Activated CD4-positive, alpha-beta memory T cell treated with anti-CD3 and anti-CD28 coated beads for 36 hours (primary cell): Measurements from ENCODE around the gene SHKBP1. TPM values are rescaled to one million over a fixed set of nuclear protein-coding genes. Genes with fewer than 3 reads are reported as not detected.
A peak's percentile ranks its signal among the peaks of the same experiment; 100 is the strongest.

Source experiments
- CTCF ChIA-PET: fragments of 350-600 bp; sonication (Branson Sonifier 250); formaldehyde crosslinking; loops from one replicate; lab custom pipeline; 2021; ENCODE audit warnings: antibody characterized with exemption, inconsistent platforms; lab: Charles Lee
- POLR2A ChIA-PET: fragments of 350-600 bp; sonication (Branson Sonifier 250); formaldehyde crosslinking; loops from one replicate; lab custom pipeline; 2021; ENCODE audit warnings: antibody characterized with exemption; lab: Charles Lee
- DNase-seq: peaks from one replicate; pipeline ENCODE4 v3.0.0-alpha.2; 2020
- H3K27ac Mint-ChIP-seq: one replicate; pipeline ENCODE4 v1.8.0; 2021; ENCODE audit warnings: mixed read lengths
- H3K27me3 Mint-ChIP-seq: one replicate; pipeline ENCODE4 v1.8.0; 2021; ENCODE audit warnings: mixed read lengths
- H3K36me3 Mint-ChIP-seq: one replicate; pipeline ENCODE4 v1.8.0; 2021; ENCODE audit warnings: mixed read lengths
- H3K4me1 Mint-ChIP-seq: one replicate; pipeline ENCODE4 v1.8.0; 2021; ENCODE audit warnings: low read depth, mixed read lengths
- H3K4me3 Mint-ChIP-seq: one replicate; pipeline ENCODE4 v1.8.0; 2021; ENCODE audit warnings: mild to moderate bottlenecking, mixed read lengths
- H3K9me3 Mint-ChIP-seq: one replicate; pipeline ENCODE4 v1.8.0; 2021; ENCODE audit warnings: mixed read lengths
- intact Hi-C: fragments of 100-400 bp; cut with micrococcal nuclease; formaldehyde crosslinking; loops from one replicate; pipeline ENCODE4 v1.15.1; 2023
- total RNA-seq, 2 experiments: library from RNA; stranded (reverse); gene quantifications; one replicate each; pipeline ENCODE4 v1.2.3, GENCODE V29; 2021

SHKBP1 gene
- total RNA-seq: 100 to 1,000 TPM; 112 to 126 TPM

DNA sequence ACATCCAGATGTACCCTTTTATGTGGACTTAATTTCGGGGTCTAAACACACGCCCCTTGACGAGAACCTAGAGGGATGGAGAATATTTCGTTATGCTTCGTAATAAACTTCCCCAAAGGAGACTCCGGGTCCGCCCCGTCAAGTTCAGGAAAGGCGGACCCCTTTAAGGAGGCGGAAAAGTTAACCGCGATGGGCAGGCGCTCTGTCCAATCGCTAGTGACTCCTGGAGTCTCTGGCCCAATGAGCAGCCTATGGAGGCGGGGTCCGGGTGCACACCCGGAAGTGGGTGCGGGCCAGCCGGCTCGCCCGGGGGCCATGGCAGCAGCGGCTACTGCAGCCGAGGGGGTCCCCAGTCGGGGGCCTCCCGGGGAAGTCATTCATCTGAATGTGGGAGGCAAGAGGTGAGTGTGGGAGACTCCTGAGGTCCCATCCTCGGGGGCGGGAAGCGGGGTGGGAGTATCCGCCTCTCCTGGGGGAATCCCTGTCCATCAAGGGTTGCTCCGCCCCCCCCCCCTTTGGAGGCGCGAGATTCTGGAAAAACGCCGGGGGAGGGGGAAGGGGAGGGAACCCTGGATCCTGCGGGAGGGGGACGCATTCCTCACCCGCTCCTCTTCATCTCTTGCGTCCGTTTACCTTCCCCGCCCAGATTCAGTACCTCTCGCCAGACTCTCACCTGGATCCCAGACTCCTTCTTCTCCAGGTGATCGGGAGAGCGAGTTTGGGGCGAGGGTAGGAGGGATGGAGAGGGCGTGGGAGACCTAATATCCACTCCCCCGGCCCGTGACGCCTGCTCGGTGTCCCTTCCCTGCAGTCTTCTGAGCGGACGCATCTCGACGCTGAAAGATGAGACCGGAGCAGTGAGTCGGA, at the start of gene SHKBP1:
Gene SHKBP1 (plus strand): TSS at position 289 of the 867 bp plus-strand sequence. CDS start 27 bp downstream, at position 316.
- H3K27me3 Mint-ChIP-seq: no peaks in the 10 kb centered on the region
- POLR2A ChIA-PET: no interaction called here
- H3K36me3 Mint-ChIP-seq: peaks cover 20% of the 10 kb centered on the region
- H3K4me1 Mint-ChIP-seq: peaks cover 16% of the 10 kb centered on the region
- H3K9me3 Mint-ChIP-seq: no peaks in the 10 kb centered on the region
- H3K27ac Mint-ChIP-seq: peak within 1 kb of the TSS; percentile 69
- H3K4me3 Mint-ChIP-seq: peak within 1 kb of the TSS; percentile 85
- CTCF ChIA-PET: no interaction called here
- DNase-seq: peak; percentile 96
- intact Hi-C loops: loop anchor here (1.0 to 2.0 kb wide), 2 partner anchors 28 to 229 kb away; partner anchors contain the start of genes C19orf47 and PLD3

DNA sequence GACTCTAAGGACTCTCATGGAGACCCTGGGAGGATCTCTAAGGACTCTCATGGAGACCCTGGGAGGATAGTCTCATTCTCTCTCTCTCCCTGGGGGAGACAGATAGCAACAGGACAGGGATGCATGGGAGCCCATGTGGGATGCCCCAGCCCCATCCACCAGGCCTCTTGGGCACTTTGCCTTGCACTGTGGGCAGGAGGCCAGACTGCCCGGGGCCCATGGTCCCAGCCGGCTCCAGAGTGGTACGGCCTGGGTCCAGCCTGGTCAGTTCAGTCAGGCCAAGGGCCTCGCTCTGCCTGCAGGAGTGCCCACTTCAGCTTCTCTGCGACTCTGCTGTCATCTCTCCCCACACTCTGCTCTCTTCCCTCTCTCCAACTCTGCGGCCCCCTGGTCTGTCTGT, 48.6 kb upstream of the SHKBP1 start:
- H3K27me3 Mint-ChIP-seq: peaks cover 18% of the 10 kb centered on the region
- H3K27ac Mint-ChIP-seq: no peak overlapping the region
- no peaks in the 10 kb centered on the region for H3K9me3 Mint-ChIP-seq
- no peak for DNase-seq
- no peaks in the 10 kb centered on the region for H3K36me3 Mint-ChIP-seq
- intact Hi-C loops: loop anchor here (2.0 to 10.0 kb wide), 3 partner anchors 63 to 223 kb away; partner anchors contain the start of genes BLVRB and SPTBN4
- H3K4me1 Mint-ChIP-seq: peaks cover 11% of the 10 kb centered on the region
- CTCF ChIA-PET: interaction anchor here (0.6 to 2.0 kb wide), 2 partner anchors 107 to 223 kb away, joined by 3 to 6 read pairs; no protein-coding TSS in a partner anchor
- H3K4me3 Mint-ChIP-seq: no peak overlapping the region
- POLR2A ChIA-PET: no interaction called here

DNA sequence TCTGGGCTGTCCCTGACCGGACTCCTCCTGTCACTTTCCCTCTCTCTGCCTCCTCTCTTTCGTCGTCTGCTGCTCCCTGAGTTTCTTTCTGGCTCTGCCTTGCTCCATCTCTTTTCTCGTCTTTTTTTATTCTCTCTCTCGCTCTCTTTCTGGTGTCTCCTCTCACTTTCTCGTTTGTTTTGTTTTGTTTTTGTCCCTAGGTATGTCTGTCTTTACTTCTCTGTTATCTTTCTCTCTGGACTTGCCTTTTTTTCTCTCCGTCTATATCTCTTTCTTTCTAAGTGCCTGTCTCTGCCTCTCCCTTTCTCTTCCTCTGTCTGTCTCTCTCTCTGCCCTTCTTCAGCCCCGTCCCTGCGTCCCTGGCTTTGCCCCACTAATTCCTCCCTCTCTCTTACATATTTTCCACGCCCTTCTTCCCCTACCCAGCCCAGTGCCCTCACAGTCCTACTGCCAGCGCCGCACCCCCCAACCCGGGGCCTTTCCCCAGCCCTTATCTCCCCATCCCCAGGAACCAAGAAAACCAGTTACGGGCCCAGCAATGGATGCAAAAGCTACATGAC, 48.1 kb upstream of the SHKBP1 start:
- Mint-ChIP-seq H3K27me3 (peaks cover 18% of the 10 kb centered on the region), H3K36me3 (no peaks in the 10 kb centered on the region), H3K4me3 (no peak overlapping the region), H3K4me1 (peaks cover 11% of the 10 kb centered on the region), H3K27ac (no peak overlapping the region), H3K9me3 (no peaks in the 10 kb centered on the region)
- CTCF ChIA-PET: interaction anchor here (0.6 to 2.0 kb wide), 3 partner anchors 12 to 106 kb away, joined by 3 to 6 read pairs (median 4); no protein-coding TSS in a partner anchor
- intact Hi-C loops: loop anchor here (1.0 to 10.0 kb wide), 4 partner anchors 64 to 224 kb away; partner anchors contain the start of genes BLVRB and SPTBN4
- no peak for DNase-seq
- POLR2A ChIA-PET: no interaction called here

DNA sequence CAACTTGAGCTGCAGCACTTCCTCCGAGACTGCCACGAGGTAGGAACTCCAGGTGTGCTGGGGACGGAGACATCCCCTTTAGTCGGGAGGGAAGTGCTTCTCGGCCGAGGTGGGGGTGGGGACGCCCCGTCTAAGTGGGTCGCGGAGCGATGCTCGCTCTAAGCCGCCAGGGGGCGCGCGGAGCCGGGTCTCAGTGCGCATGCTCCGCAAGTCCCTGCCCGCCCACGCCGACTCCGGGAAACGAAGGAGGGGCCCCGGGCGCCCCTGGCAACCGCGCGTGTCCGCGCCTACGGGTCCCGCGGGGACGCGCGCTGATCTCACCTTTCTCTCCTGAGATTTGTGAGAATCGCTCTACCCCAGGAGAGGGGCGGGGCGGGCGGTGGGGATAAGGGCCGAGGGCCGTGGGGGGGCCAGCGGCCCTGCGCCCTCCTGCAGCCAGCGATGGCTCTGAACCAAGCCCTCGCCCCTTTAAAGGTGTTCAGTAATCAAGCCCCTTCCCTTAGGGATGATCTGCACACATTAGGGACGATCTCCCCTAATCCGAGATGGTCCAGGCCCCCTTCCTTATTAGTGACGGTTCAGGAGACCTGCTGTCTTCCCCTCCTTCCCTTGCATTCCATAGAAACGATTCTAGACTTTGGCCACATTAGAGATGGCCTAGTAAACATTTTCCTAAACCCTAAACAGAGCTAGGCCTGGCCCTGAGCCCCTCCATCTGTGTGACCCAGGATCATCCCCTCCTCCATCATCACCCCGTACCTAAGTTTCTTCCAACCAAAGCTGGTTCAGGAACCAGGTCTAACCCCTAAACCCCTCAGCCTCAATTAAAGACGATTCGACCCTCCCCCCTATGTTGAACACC, 47.3 kb upstream of the SHKBP1 start:
- no peaks in the 10 kb centered on the region for H3K36me3 Mint-ChIP-seq
- peaks cover 11% of the 10 kb centered on the region for H3K4me1 Mint-ChIP-seq
- ChIA-PET POLR2A (no interaction called here), CTCF (interaction anchor here (0.6 to 2.0 kb wide), 5 partner anchors 12 to 473 kb away, joined by 3 to 6 read pairs (median 4); no protein-coding TSS in a partner anchor)
- peak overlapping the region; percentile 51 for H3K4me3 Mint-ChIP-seq
- peak overlapping the region; percentile 4 for H3K27ac Mint-ChIP-seq
- intact Hi-C loops: loop anchor here (1.0 to 10.0 kb wide), 4 partner anchors 65 to 225 kb away; partner anchors contain the start of genes BLVRB and SPTBN4
- no peaks in the 10 kb centered on the region for H3K9me3 Mint-ChIP-seq
- H3K27me3 Mint-ChIP-seq: peaks cover 18% of the 10 kb centered on the region
- peak; percentile 94 for DNase-seq

DNA sequence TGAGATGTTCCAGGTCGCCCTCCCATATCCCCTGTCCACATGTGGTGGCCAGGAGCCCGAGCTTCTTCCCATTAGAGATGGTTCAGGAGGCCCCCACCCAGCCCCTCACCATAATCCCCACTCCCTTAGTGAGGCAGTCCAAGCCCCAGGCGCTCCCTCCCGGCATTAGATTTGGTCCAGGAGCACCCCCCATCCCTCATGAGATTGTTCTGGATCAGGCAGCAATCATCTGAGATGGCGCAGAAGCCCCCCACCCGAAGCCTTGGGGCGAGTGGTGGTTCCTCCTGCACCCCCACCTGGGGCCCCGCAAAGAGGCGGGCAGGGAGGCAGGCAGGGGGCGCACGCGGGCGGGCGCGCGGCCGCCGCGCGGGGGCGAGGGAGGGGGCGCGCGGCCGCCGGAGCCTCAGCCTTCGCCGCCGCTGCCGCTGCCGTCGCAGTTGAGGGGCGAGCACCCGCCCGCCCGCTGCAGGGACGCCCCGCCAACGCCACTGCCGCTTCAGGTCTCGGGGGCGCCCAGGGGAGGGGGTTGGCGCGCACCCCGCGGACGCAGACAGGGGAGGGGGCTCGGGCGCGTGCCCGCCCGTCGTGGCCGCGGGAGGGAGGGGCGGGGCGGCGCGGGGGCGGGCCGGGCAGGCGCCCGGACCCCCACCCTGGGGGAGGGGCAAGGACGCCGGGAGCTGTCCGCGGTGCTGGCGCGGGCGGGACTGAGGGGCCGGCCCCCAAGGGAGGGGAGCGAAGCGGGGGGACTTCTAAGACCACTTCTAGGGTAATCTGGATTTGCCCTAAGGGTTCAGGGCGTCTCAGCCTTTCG, 46.4 kb upstream of the SHKBP1 start:
- H3K4me1 Mint-ChIP-seq: peaks cover 11% of the 10 kb centered on the region
- POLR2A ChIA-PET: no interaction called here
- intact Hi-C loops: no loop called here
- no peak overlapping the region for H3K4me3 Mint-ChIP-seq
- no peak overlapping the region for H3K27ac Mint-ChIP-seq
- peaks cover 20% of the 10 kb centered on the region for H3K27me3 Mint-ChIP-seq
- CTCF ChIA-PET: interaction anchor here (0.6 to 2.0 kb wide), 2 partner anchors 105 to 473 kb away, joined by 4 to 6 read pairs; no protein-coding TSS in a partner anchor
- DNase-seq: peak; percentile 34
- no peaks in the 10 kb centered on the region for H3K36me3 Mint-ChIP-seq
- no peaks in the 10 kb centered on the region for H3K9me3 Mint-ChIP-seq

DNA sequence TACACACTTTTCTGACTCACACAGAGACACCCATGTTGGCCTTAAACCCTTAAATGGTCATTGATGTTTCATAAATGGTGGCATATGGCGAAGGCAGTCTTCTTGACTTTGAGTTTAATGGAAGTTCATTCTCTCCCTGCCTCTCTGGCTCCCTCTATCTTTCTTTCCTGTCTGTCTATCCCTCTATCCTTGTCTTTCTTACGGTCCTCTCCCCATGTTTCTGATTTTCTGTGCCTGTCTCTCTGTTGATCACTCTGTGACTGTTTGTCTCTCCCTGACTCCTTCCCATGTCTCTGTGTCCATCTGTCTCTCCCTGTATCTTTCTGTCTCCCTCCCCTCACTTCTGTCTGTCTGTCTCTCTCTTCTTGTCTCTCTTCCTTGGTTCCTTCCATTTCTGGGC, 43.2 kb upstream of the SHKBP1 start:
- ChIA-PET POLR2A (no interaction called here), CTCF (interaction anchor here (1.0 to 1.7 kb wide), 4 partner anchors 8 to 101 kb away, joined by 3 to 10 read pairs (median 5); no protein-coding TSS in a partner anchor)
- Mint-ChIP-seq H3K4me1 (peaks cover 11% of the 10 kb centered on the region), H3K4me3 (no peak overlapping the region), H3K9me3 (no peaks in the 10 kb centered on the region), H3K36me3 (no peaks in the 10 kb centered on the region), H3K27ac (no peak overlapping the region), H3K27me3 (peaks cover 20% of the 10 kb centered on the region)
- intact Hi-C loops: no loop called here
- no peak for DNase-seq

- Mint-ChIP-seq H3K9me3 (no peaks in the 10 kb centered on the region), H3K27me3 (peaks cover 22% of the 10 kb centered on the region), H3K4me3 (no peak overlapping the region), H3K4me1 (peaks cover 11% of the 10 kb centered on the region), H3K27ac (no peak overlapping the region), H3K36me3 (no peaks in the 10 kb centered on the region)
- intact Hi-C loops: no loop called here
- ChIA-PET CTCF (interaction anchor here (1.7 kb wide), 1 partner anchor 101 kb away, joined by 10 read pairs; no protein-coding TSS in a partner anchor), POLR2A (no interaction called here)
- DNase-seq: no peak
Observed at GRCh38 chr19:40534148-40534547, 42.5 kb upstream of the SHKBP1 start.

DNA sequence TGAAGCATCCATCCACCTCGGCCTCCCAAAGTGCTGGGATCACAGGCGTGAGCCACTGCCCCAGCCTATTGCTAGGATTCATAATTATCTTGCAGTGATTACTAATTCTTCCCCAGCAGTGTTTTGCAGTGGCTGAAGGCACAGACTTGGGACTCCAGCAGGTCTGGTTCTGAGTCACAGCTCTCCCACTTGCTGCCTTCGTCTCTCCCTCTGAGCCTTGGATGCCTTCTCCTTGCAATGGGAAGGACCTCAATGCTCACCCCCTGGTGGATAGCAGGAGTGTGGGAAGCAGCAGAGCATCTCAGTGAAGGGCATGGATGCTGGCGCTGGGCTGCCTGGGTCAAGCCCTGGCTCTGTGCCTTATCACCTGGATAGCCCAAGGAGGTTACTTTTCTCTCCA, 37.6 kb upstream of the SHKBP1 start:
- DNase-seq: no peak
- CTCF ChIA-PET: no interaction called here
- POLR2A ChIA-PET: no interaction called here
- Mint-ChIP-seq H3K27ac (no peak overlapping the region), H3K4me1 (no peaks in the 10 kb centered on the region), H3K36me3 (no peaks in the 10 kb centered on the region), H3K9me3 (no peaks in the 10 kb centered on the region), H3K4me3 (no peak overlapping the region), H3K27me3 (peaks cover 4% of the 10 kb centered on the region)
- intact Hi-C loops: no loop called here

DNA sequence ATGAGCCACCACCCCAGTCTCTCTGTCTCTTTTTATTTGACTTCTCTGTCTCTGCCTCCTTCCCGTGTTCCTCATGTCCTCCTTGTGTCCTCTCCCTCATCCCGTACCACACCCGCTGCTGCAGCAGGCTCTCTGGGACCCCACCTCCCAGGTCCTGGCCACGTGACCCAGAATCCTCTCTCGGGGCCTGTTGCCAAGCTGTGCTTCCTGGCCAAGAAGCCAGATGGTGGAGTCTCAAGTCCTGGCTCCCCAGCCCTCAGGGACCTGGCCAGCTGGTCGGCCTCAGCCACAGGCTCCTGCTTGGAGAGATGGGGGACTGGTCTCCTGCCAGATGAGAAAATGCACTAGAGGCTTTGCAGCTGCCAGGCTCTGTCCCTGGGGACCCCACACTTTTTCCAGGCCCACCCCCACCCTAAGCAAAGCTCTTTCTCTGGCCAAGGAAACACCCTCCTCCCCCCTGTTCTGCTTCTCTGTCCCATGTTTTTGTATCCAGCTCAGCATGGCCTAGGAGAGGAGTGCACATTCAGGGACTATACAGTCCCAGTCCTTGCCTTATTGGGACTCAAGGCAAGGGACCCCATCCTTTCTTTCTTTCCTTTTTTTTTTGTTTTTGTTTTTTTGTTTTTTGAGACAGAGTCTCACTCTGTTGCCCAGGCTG, 34.3 kb upstream of the SHKBP1 start:
- ChIA-PET POLR2A (no interaction called here), CTCF (interaction anchor here (2.5 kb wide), 1 partner anchor 57 kb away, joined by 14 read pairs; no protein-coding TSS in a partner anchor)
- Mint-ChIP-seq H3K9me3 (peaks cover 3% of the 10 kb centered on the region), H3K27me3 (peaks cover 10% of the 10 kb centered on the region), H3K36me3 (no peaks in the 10 kb centered on the region), H3K4me3 (no peak overlapping the region), H3K27ac (no peak overlapping the region), H3K4me1 (no peaks in the 10 kb centered on the region)
- DNase-seq: no peak
- intact Hi-C loops: no loop called here

- Mint-ChIP-seq H3K27ac (no peak overlapping the region), H3K36me3 (no peaks in the 10 kb centered on the region), H3K9me3 (peaks cover 3% of the 10 kb centered on the region), H3K4me1 (no peaks in the 10 kb centered on the region), H3K27me3 (peaks cover 12% of the 10 kb centered on the region), H3K4me3 (no peak overlapping the region)
- ChIA-PET CTCF (interaction anchor here (1.2 kb wide), 1 partner anchor 59 kb away, joined by 3 read pairs; no protein-coding TSS in a partner anchor), POLR2A (no interaction called here)
- intact Hi-C loops: no loop called here
- DNase-seq: no peak
Observed at GRCh38 chr19:40543029-40543597, 33.6 kb upstream of the SHKBP1 start.
